Measurements from ENCODE around the gene MCM5.
A peak's percentile ranks its signal among the peaks of the same experiment; 100 is the strongest.
"Not testable (repeated sequence)": the region's sequence is repeated elsewhere in the genome, so short reads cannot be mapped to it uniquely, and the experiment has no call there.

Gene MCM5

GRCh38 chr22:35399678-35400500 lies at the start of gene MCM5:
MCM5 (plus strand) TSS chr22:35400140; CDS start chr22:35400439, 299 bp downstream.
- peak within 1 kb of the TSS; percentile 96 for H3K4me3 ChIP-seq (ENCODE audit: low read depth, low read length)
- peak; percentile 86 for DNase-seq (ENCODE audit: low read depth)

GRCh38 chr22:35350539-35351503 lies 49.1 kb upstream of the MCM5 start:
- H3K4me3 ChIP-seq (ENCODE audit: low read depth, low read length): peak overlapping the region; percentile 64
- DNase-seq (ENCODE audit: low read depth): peak; percentile 69

- DNase-seq (ENCODE audit: low read depth): no peak
- H3K4me3 ChIP-seq (ENCODE audit: low read depth, low read length): no peak overlapping the region
Measured at GRCh38 chr22:35352214-35353111, 47.5 kb upstream of the MCM5 start.

- no peak overlapping the region for H3K4me3 ChIP-seq (ENCODE audit: low read depth, low read length)
- DNase-seq (ENCODE audit: low read depth): no peak
Measured at GRCh38 chr22:35353318-35353717, 46.6 kb upstream of the MCM5 start.

GRCh38 chr22:35354068-35354467 lies 45.9 kb upstream of the MCM5 start:
- no peak overlapping the region for H3K4me3 ChIP-seq (ENCODE audit: low read depth, low read length)
- no peak for DNase-seq (ENCODE audit: low read depth)

- no peak overlapping the region for H3K4me3 ChIP-seq (ENCODE audit: low read depth, low read length)
- DNase-seq (ENCODE audit: low read depth): no peak
Measured at GRCh38 chr22:35357883-35358621, 41.9 kb upstream of the MCM5 start.

- H3K4me3 ChIP-seq (ENCODE audit: low read depth, low read length): no peak overlapping the region
- no peak for DNase-seq (ENCODE audit: low read depth)
Measured at GRCh38 chr22:35359380-35360065, 40.4 kb upstream of the MCM5 start.

- H3K4me3 ChIP-seq (ENCODE audit: low read depth, low read length): no peak overlapping the region
- DNase-seq (ENCODE audit: low read depth): no peak
Measured at GRCh38 chr22:35361001-35361558, 38.9 kb upstream of the MCM5 start.

- no peak for DNase-seq (ENCODE audit: low read depth)
- H3K4me3 ChIP-seq (ENCODE audit: low read depth, low read length): no peak overlapping the region
Measured at GRCh38 chr22:35363566-35364086, 36.3 kb upstream of the MCM5 start.

- DNase-seq (ENCODE audit: low read depth); H3K4me3 ChIP-seq (ENCODE audit: low read depth, low read length): not testable (repeated sequence)
Measured at GRCh38 chr22:35364230-35364629, 35.7 kb upstream of the MCM5 start.

- no peak overlapping the region for H3K4me3 ChIP-seq (ENCODE audit: low read depth, low read length)
- no peak for DNase-seq (ENCODE audit: low read depth)
Measured at GRCh38 chr22:35367331-35367886, 32.5 kb upstream of the MCM5 start.

- no peak overlapping the region for H3K4me3 ChIP-seq (ENCODE audit: low read depth, low read length)
- no peak for DNase-seq (ENCODE audit: low read depth)
Measured at GRCh38 chr22:35368386-35368785, 31.6 kb upstream of the MCM5 start.

- no peak for DNase-seq (ENCODE audit: low read depth)
- H3K4me3 ChIP-seq (ENCODE audit: low read depth, low read length): no peak overlapping the region
Measured at GRCh38 chr22:35369996-35370395, 29.9 kb upstream of the MCM5 start.

GRCh38 chr22:35373781-35374180 lies 26.2 kb upstream of the MCM5 start:
- no peak for DNase-seq (ENCODE audit: low read depth)
- no peak overlapping the region for H3K4me3 ChIP-seq (ENCODE audit: low read depth, low read length)

- DNase-seq (ENCODE audit: low read depth): no peak
- no peak overlapping the region for H3K4me3 ChIP-seq (ENCODE audit: low read depth, low read length)
Measured at GRCh38 chr22:35375031-35375430, 24.9 kb upstream of the MCM5 start.

- H3K4me3 ChIP-seq (ENCODE audit: low read depth, low read length): no peak overlapping the region
- no peak for DNase-seq (ENCODE audit: low read depth)
Measured at GRCh38 chr22:35375526-35375925, 24.4 kb upstream of the MCM5 start.

GRCh38 chr22:35376728-35377472 lies 23.0 kb upstream of the MCM5 start:
- DNase-seq (ENCODE audit: low read depth): peak; percentile 97
- no peak overlapping the region for H3K4me3 ChIP-seq (ENCODE audit: low read depth, low read length)
